Adipocyte (in vitro differentiated cells): ENCODE data around the gene TTLL12.

Experiments used
- DNase-seq: peaks from one replicate; pipeline ENCODE4 v3.0.0-alpha.2; 2015; ENCODE audit warnings: low read depth
- H3K27me3 ChIP-seq: replicated peaks from 2 replicates; pipeline ENCODE4 v1.7.0; 2013; ENCODE audit warnings: mild to moderate bottlenecking, low read length, moderate library complexity; ENCODE audit not compliant: control insufficient read depth, insufficient read depth
- H3K36me3 ChIP-seq: 2 replicates; pipeline ENCODE4 v1.7.0; 2013; ENCODE audit warnings: low read length, mild to moderate bottlenecking, moderate library complexity; ENCODE audit not compliant: control insufficient read depth, insufficient read depth, severe bottlenecking
- H3K4me1 ChIP-seq: 2 replicates; pipeline ENCODE4 v1.7.0; 2013; ENCODE audit warnings: mild to moderate bottlenecking, low read length, moderate library complexity; ENCODE audit not compliant: control insufficient read depth, insufficient read depth
- H3K4me3 ChIP-seq: 2 replicates; pipeline ENCODE4 v1.7.0; 2013; ENCODE audit warnings: mild to moderate bottlenecking, low read length, moderate library complexity
- H3K9ac ChIP-seq: 2 replicates; pipeline ENCODE4 v1.7.0; 2013; ENCODE audit warnings: mild to moderate bottlenecking, low read length, moderate library complexity
- H3K9me3 ChIP-seq: 2 replicates; pipeline ENCODE4 v1.7.0; 2013; ENCODE audit warnings: mild to moderate bottlenecking, low read length, moderate library complexity; ENCODE audit not compliant: control insufficient read depth

TTLL12 gene

DNA sequence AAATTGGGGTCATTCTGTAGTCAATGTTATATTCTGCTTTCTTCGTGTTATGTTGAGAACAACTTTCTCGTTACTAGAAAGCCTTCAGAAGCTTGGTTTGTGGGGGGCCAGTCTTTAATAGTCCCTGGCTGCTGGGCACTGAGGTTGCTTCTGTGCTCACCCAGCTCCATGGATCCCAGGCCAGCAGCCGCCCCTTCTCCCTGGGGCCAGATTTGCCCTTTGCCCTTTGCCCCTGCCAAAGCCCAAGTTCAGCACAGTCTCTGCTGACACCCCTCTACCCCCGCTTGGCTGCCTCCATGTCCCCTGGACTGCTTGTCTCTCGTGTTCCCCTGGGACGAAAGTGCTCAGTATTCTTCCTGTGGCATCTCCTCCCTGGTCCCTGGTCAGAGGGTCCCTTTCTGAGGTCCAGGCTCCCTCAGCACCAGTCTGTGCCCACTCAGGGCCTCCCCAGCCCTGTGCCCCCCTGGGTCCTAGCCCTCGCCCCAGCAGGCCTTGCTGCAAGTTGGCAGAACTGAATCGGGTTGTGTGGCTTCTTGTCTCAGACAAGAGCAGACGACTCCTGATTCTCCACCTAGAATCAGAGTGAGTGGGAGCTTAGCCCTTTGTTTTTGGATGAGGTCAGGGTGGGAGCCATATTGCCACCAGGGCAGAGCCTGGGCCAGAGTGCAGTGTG lies 28.9 kb downstream of the TTLL12 start:
- H3K9ac ChIP-seq, result peak overlapping the region; percentile 39
- peaks cover 40% of the 10 kb centered on the region for H3K4me1 ChIP-seq
- peaks cover 13% of the 10 kb centered on the region for H3K36me3 ChIP-seq
- DNase-seq, result no peak
- no peaks in the 10 kb centered on the region for H3K9me3 ChIP-seq
- H3K27me3 ChIP-seq, result no peaks in the 10 kb centered on the region
- no peak overlapping the region for H3K4me3 ChIP-seq

DNA sequence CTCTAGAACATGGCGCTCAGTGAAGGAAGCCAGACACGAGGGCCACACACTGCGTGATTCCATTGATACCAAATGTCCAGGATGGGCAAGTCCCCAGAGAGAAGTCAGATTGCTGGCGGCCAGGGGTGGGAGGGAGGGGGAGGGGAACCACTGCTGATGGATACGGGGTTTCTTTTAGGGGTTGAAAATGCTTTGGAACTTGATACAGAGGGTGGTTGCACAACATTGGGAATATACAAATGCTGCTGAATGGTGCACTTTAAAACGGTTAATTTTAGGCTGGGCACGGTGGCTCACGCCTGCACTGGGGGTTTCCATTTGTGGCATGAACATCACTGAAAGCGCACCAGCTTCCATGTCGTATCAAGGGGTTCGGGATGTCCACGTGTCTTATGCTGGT lies 30.5 kb downstream of the TTLL12 start:
- Histone ChIP-seq H3K36me3 (peaks cover 5% of the 10 kb centered on the region), H3K4me3 (no peak overlapping the region), H3K9me3 (no peaks in the 10 kb centered on the region), H3K4me1 (peaks cover 47% of the 10 kb centered on the region), H3K9ac (no peak overlapping the region), H3K27me3 (no peaks in the 10 kb centered on the region)
- DNase-seq, result no peak

GRCh38 chr22:43155789-43156188 lies 31.1 kb downstream of the TTLL12 start:
- Histone ChIP-seq H3K4me1 (peaks cover 47% of the 10 kb centered on the region), H3K9ac (no peak overlapping the region)
- DNase-seq, result peak; percentile 22

DNA sequence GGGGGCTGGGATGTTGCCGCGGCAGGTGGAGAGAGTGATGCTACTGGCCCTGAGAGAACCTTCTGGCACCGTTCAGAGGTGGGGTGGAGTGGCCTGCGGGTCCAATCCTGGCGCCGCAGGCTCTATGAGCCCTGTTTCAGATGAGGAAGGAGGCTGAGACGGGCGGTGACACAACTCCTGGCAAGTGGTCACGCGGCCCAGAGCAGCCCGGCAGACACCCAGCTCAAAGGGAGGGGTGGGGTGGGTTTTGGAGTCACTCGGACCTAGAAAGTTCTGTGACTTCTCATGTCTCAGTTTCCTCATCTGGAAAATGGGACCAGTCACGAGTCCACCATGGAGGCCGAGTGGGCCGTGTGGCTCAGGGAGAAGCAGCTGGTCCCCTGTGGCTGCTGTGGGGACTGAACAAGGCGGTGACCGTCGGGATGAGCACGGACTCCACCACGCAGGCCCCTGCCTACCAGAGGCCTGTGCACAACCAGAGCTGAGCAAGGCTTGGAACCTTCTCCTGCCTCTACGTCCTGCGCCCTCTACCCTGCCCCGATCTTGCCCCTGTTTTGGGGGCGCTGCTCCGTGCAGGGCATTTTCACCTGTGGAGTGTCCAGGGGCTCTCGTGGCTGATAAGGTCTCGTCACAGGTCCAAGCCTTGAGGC lies 31.9 kb downstream of the TTLL12 start:
- peaks cover 47% of the 10 kb centered on the region for H3K4me1 ChIP-seq
- no peaks in the 10 kb centered on the region for H3K36me3 ChIP-seq
- H3K4me3 ChIP-seq, result peak overlapping the region; percentile 33
- no peak for DNase-seq
- no peaks in the 10 kb centered on the region for H3K27me3 ChIP-seq
- no peak overlapping the region for H3K9ac ChIP-seq
- no peaks in the 10 kb centered on the region for H3K9me3 ChIP-seq

More at GRCh38 chr22:43155789-43156188, 31.1 kb downstream of the TTLL12 start:
- H3K4me3 ChIP-seq, result no peak overlapping the region
- no peaks in the 10 kb centered on the region for H3K27me3 ChIP-seq
- H3K36me3 ChIP-seq, result peaks cover 1% of the 10 kb centered on the region
- H3K9me3 ChIP-seq, result no peaks in the 10 kb centered on the region

GRCh38 chr22:43153899-43154298 lies 33.0 kb downstream of the TTLL12 start:
- peak; percentile 9 for DNase-seq
- H3K9ac ChIP-seq, result peak overlapping the region; percentile 63
- H3K27me3 ChIP-seq, result no peaks in the 10 kb centered on the region
- no peaks in the 10 kb centered on the region for H3K9me3 ChIP-seq
- H3K36me3 ChIP-seq, result no peaks in the 10 kb centered on the region
- peak overlapping the region; percentile 64 for H3K4me3 ChIP-seq
- H3K4me1 ChIP-seq, result peaks cover 36% of the 10 kb centered on the region

DNA sequence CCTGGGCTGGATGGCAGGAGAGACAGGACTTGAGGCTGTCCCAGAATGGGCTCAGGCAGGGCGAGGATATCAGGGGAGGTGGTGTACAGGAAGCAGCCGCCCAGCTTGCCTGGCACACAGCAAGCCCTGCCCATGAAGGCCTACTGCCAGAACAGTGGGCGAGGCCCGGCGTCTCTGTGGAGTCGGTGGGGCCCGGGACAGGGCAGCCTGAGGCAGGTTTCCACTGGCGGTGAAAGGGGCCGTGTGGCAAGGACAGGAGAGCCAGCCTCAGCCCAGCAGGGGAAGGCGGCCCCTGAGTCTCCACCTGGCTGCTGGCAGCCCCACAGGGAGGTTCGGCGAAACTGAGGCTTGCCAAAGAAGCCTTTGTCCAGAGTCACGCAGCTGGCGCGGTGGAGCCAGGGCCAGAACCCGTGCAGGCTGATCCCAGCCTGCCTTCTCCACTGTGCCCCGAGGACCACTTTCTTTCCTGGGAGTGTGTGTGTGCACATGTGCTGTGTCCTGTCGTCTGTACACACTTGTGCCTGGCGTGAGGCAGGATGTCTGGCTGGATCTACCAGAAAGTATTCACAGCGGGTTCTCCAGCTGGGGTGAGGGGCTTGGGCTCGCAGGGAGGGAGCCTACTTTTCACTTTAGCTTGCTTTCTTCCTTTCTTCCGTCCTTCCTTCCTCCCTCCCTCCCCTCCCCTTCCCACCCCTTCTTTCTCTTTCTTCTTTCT lies 34.4 kb downstream of the TTLL12 start:
- Histone ChIP-seq H3K4me1 (peaks cover 22% of the 10 kb centered on the region), H3K36me3 (no peaks in the 10 kb centered on the region), H3K4me3 (peak overlapping the region; percentile 91), H3K9ac (peak overlapping the region; percentile 96), H3K9me3 (no peaks in the 10 kb centered on the region), H3K27me3 (no peaks in the 10 kb centered on the region)
- peak; percentile 93 for DNase-seq

DNA sequence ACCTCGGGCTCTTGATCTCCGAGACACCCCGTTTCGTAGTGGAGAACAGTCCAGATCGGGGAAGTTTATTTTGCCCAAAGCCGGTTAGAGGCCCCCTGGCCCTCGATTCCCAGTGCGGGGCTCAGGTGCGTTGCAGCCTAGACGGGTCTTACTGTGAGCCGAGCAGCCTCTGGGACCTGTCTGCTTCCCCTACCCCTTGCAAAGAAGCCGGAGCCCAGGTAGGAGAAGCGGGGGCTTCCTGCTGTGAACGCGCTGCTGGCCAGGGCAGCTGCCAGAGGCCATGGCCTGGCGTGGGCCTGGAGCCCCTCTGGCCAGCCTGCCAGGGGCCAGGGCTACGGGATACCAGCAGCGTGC lies 35.0 kb downstream of the TTLL12 start:
- H3K4me1 ChIP-seq, result peaks cover 22% of the 10 kb centered on the region
- H3K9me3 ChIP-seq, result no peaks in the 10 kb centered on the region
- H3K9ac ChIP-seq, result peak overlapping the region; percentile 96
- H3K4me3 ChIP-seq, result peak overlapping the region; percentile 91
- no peaks in the 10 kb centered on the region for H3K36me3 ChIP-seq
- peak; percentile 7 for DNase-seq
- H3K27me3 ChIP-seq, result no peaks in the 10 kb centered on the region

DNA sequence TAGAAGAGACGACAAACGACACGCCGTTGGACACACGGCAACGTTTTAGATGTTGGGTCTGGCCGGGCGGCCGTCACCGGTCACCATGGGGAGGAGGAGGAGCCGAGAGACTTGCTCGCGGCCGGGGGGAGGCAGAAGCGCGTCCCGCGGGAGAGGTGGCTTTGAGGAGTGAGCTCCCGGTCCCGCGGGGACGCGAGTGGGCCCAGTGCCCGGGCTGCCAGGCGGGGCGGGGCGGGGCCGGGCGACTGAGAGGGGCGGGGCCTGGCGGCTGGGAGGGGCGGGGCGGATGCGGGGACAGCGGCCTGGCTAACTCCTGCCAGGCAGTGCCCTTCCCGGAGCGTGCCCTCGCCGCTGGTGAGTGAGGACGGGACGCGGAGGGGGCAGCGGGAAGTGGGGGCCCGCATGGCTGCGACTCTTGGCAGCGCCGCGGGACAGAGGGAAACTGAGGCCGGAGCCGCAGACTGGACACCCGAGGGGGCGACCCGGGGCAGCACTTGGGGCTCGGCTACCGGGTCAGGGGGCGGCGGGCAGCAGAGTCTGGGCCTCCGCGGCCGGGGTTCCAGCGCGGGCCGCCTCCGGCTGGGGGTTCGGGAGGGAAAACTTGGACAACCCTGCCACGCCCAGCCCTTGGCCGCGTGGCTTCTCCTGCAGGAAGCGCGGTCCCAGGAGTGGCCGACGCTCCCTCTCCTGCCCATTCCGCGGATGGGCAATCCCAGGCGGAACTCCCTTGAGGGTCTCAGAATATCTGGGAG lies 35.5 kb downstream of the TTLL12 start, which contains the start of gene TSPO:
Gene TSPO, plus strand, starts transcription at position 309 of the 752 bp plus-strand sequence. CDS start 7,680 bp downstream, outside the sequence.
- DNase-seq, result peak; percentile 88
- Histone ChIP-seq H3K36me3 (no peaks in the 10 kb centered on the region), H3K9me3 (no peaks in the 10 kb centered on the region), H3K4me1 (peaks cover 19% of the 10 kb centered on the region), H3K4me3 (peak within 1 kb of the TSS; percentile 91), H3K27me3 (no peaks in the 10 kb centered on the region), H3K9ac (peak within 1 kb of the TSS; percentile 96)

DNA sequence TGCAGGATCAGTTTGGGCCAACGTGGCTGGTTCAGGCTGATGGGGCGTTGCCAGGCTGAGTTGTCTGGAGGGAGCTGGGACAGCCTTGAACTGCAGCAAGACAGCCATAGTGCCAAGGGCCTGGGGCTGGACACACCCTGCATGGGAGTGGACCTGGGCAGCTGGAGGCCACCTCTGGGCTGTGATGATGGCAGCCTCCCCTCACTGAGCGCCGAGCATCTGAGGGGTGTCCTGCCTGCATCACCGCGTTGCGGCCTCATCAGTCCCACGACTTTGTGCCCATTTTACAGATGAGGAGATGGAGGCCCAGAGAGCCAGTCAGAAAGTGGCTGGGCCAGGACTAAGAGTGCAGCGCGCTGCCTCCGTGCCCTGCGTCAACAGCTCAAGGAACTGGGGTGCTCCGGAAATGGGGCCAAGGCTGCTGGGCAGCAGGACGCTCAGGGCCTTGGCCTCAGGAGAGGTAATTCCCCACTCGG lies 36.2 kb downstream of the TTLL12 start:
- peaks cover 19% of the 10 kb centered on the region for H3K4me1 ChIP-seq
- H3K9ac ChIP-seq, result peak overlapping the region; percentile 20
- H3K27me3 ChIP-seq, result no peaks in the 10 kb centered on the region
- peak overlapping the region; percentile 65 for H3K4me3 ChIP-seq
- DNase-seq, result no peak
- H3K36me3 ChIP-seq, result no peaks in the 10 kb centered on the region
- H3K9me3 ChIP-seq, result no peaks in the 10 kb centered on the region

- H3K27me3 ChIP-seq, result no peaks in the 10 kb centered on the region
- H3K9ac ChIP-seq, result no peak overlapping the region
- H3K4me3 ChIP-seq, result no peak overlapping the region
- H3K9me3 ChIP-seq, result no peaks in the 10 kb centered on the region
- no peaks in the 10 kb centered on the region for H3K36me3 ChIP-seq
- DNase-seq, result peak; percentile 25
- H3K4me1 ChIP-seq, result peaks cover 9% of the 10 kb centered on the region
These were observed 38.4 kb downstream of the TTLL12 start for GRCh38 chr22:43148581-43148980.

DNA sequence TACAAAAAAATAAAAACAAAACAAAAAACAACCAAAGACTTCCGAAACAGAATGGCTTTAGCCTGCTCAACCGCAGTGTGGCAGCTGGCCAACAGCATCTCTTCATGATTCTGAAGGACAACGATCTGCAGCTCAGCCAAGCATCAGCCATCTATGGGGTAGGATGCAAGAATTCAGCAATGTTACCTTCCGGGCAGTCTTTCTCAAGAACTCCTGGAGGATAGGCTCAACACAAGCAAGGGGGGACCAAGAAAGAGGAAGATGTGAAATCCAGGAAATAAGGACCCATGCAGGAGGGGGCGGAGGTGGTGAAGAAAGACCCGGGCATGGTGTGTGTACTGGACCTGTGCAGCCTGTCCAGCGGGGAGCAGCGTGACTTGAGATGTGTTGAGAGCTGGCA lies 39.1 kb downstream of the TTLL12 start:
- no peak overlapping the region for H3K4me3 ChIP-seq
- H3K9ac ChIP-seq, result no peak overlapping the region
- H3K36me3 ChIP-seq, result no peaks in the 10 kb centered on the region
- DNase-seq, result no peak
- peaks cover 9% of the 10 kb centered on the region for H3K4me1 ChIP-seq
- H3K9me3 ChIP-seq, result no peaks in the 10 kb centered on the region
- no peaks in the 10 kb centered on the region for H3K27me3 ChIP-seq
